ENCODE measurements around the gene SURF2.
"Not testable (repeated sequence)": the region's sequence is repeated elsewhere in the genome, so short reads cannot be mapped to it uniquely, and the experiment has no call there.

The SURF2 gene

DNA sequence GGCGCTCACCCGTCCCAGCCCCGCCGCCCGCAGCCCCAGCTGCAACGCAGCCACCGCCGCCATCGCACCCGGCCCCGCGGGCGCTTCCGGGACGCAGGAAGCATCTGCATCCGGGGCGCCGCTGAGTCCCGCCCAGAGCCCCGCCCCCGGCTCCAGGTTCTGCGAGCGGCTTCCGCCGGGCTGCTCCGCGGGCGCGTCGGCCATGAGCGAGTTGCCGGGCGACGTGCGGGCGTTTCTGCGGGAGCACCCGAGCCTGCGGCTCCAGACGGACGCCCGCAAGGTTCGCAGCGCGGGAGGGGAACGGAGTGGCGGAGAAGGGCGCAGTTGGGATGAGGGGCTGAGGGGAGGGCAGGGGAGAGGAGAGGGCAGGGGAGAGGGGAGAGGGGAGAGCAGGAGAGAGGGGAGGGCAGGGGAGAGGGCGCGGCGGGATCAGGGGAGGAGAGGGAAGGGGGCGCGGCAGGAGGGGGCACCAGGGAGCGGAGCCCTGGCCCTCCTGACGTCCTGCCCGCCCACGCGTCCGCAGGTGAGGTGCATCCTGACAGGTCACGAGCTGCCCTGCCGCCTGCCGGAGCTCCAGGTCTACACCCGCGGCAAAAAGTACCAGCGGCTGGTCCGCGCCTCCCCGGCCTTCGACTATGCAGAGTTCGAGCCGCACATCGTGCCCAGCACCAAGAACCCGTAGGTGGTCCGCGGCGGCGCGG, at the start of gene SURF2, which contains the start of gene SURF1:
Gene SURF2, plus strand, starts transcription at position 160 of the 701 bp plus-strand sequence. Its CDS starts 43 bp downstream, at position 203.
Gene SURF1, minus strand, starts transcription at position 97 of the 701 bp plus-strand sequence. Its CDS starts 34 bp downstream, at position 63.
- peak; percentile 63 to 89 for DNase-seq (ENCODE audit: low read depth in 2 of 2)

DNA sequence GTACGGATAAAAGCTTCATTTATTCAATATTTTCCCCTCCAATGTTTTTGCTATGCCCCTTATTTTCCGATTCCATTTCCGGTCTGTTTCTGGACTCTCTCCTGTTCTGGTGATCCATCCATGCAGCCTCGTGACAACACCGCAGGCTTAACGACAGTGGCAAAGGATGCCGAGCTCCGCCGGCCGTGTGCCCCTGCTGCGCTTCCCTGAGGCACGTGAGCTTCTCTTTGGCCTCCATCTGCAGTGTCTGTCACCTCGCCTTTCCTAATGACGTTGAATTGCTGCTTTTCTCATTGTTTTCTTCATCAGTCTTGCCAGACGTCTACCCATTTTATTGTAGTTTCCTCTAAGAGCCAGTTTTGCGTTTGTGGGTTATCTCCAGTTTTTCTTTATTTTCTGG, 49.0 kb upstream of the SURF2 start:
- DNase-seq (ENCODE audit: low read depth in 2 of 2), result no peak

GRCh38 chr9:133309608-133310007, 46.7 kb upstream of the SURF2 start:
- no peak for DNase-seq (ENCODE audit: low read depth in 2 of 2)

DNA sequence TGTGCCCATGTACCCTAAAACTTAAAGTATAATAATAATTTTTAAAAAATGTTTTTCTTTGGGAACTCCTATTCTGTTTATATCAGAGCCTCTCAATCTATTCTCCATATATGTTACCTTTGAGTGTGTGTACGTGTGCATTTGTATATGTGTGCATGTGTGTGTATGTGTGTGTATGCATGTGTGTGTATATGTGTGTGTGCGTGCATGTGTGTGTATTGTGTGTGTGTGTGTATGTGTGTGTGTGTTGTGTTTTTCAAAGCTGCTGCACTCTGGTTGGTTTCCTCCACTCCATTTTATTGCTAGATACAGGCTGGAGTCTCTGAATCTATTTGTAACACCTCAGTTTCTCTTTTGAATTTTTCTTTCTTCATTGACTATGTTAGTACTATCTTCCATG, 40.4 kb upstream of the SURF2 start:
- no peak for DNase-seq (ENCODE audit: low read depth in 2 of 2)

GRCh38 chr9:133317551-133317950, 38.8 kb upstream of the SURF2 start:
- not testable (repeated sequence) for DNase-seq (ENCODE audit: low read depth in 2 of 2)

- no peak for DNase-seq (ENCODE audit: low read depth in 2 of 2)
Measured at GRCh38 chr9:133320421-133320881, 35.9 kb upstream of the SURF2 start.

DNA sequence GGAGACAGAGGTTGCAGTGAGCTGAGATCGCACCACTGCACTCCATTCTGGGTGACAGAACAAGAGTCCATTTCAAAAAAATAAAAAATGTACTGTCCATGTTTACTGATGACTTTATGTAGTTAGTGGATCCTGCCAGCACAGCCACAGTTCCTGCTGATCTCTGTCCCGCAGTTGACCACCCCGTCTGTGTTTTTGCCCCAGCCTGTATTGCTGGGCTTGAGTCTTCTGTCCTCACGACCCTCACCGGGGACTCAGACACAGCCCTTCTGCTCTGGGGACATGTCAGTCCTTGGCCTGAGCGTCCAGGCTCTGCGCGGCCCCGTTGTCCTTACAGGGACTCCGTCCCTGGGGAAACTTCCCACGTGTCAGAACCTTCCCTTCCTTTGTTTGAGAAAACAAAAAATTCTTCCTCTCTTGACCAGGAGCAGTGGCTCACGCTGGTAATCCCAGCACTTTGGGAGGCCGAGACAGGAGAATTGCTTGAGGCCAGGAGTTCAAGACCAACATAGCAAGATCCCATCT, 34.9 kb upstream of the SURF2 start:
- DNase-seq (ENCODE audit: low read depth in 2 of 2), result no peak

DNA sequence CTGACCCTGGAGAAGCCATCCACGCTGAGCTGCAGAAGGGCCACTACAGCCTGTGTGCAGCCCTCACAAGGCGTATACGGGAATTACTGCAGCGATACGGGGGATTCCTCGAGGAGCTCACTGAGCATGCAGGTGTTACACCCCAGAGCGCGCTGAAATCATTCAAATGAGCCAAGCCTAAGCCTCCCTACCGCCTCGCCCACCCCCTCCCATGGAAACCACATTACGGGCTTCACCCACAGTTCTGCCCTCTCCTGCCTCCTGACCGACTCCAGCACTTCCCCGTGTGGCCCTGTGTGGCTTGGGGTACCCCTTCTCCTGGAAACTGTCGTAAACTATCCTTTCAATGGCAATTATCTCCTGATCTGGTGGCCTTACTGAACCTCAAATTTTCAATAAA, 33.6 kb upstream of the SURF2 start:
- no peak for DNase-seq (ENCODE audit: low read depth in 2 of 2)

- no peak for DNase-seq (ENCODE audit: low read depth in 2 of 2)
Measured at GRCh38 chr9:133323211-133323610, 33.1 kb upstream of the SURF2 start.

DNA sequence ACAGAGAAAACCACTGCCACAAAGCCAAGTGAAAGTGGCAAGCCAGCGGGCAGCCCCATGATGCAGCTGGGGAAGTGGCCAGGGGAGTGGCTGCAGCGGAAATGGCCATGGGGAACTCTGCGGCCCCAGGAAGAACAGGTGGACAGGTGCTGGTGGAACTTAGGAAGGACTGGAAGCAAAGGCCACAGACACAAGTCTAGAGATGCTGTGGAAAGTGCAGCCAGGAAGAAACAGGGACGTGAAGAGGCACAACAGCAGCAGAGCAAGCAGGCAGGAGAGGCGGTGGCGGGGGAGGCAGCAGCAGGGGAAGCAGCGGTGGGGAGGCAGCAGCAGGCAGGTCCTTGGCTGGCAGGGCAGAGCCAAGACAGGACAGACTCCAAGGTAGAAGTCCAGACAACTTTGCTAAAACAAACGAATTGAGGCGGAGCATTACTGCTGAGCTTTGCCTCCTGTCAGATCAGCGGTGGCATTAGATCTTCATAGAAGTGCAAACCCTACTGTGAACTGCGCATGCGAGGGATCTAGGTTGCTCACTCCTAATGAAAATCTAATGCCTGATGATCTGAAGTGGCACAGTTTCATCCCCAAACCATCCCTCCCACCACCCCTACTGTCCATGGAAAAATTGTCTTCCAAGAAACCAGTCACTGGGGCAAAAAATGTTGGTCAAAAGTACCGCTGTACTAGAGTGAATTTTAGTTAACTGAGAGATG, 32.2 kb upstream of the SURF2 start:
- DNase-seq (ENCODE audit: low read depth in 2 of 2), result no peak

- DNase-seq (ENCODE audit: low read depth in 2 of 2), result not testable (repeated sequence)
Measured at GRCh38 chr9:133327021-133327420, 29.3 kb upstream of the SURF2 start.

GRCh38 chr9:133327834-133328484, 28.4 kb upstream of the SURF2 start:
- DNase-seq (ENCODE audit: low read depth in 2 of 2), result no peak

DNA sequence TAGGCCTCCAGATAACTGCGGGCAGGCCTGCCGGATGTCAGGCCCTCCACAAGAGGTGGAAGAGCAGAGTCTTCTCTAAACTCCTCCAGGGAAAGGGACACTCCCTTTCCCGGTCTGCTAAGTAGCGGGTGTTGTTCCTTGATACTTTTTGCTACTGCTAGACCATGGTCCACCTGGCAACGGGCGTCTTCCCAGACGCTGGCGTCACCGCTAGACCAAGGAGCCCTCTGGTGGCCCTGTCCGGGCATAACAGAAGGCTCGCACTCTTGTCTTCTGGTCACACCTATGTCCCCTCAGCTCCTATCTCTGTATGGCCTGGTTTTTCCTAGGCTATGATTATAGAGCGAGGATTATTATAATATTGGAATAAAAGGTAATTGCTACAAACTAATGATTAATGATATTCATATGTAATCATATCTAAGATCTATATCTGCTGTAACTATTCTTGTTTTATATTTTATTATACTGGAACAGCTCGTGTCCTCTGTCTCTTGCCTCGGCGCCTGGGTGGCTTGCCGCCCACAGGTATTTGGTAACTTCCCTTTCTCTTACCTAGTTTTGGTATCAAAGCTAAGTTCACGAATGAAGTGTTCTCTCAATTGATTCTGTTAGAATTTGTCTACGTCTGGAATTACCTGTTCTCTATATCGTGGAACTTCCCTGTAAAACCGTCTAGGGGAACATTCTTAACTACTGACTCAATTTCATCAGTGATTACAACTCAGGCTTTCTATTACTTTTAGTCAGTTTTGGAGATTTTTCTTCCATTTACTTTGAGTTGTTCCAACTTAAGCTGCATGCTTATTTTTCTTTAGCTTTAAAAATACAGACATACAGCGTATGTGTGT, 26.8 kb upstream of the SURF2 start:
- not testable (repeated sequence) for DNase-seq (ENCODE audit: low read depth in 2 of 2)

DNA sequence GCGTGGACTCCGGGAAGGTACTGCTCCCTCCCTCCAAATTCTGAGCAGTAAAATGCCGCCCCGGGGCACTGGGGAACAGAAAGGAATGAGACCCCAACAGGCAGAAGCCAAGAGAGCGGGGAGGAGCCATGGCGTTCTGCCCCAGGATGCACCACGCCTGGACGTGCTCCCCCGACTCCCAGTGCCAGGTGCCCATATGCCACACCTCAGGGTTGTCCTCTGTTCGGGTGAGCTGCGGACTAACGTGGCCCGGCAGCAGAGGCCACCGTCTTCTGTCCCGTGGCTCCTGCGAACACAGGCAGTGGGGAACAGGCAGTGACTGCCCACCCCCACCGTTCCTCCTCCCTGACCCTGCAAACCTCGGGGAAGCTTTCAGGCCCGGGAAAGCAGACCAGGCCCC, 25.1 kb upstream of the SURF2 start:
- DNase-seq (ENCODE audit: low read depth in 2 of 2), result no peak

DNA sequence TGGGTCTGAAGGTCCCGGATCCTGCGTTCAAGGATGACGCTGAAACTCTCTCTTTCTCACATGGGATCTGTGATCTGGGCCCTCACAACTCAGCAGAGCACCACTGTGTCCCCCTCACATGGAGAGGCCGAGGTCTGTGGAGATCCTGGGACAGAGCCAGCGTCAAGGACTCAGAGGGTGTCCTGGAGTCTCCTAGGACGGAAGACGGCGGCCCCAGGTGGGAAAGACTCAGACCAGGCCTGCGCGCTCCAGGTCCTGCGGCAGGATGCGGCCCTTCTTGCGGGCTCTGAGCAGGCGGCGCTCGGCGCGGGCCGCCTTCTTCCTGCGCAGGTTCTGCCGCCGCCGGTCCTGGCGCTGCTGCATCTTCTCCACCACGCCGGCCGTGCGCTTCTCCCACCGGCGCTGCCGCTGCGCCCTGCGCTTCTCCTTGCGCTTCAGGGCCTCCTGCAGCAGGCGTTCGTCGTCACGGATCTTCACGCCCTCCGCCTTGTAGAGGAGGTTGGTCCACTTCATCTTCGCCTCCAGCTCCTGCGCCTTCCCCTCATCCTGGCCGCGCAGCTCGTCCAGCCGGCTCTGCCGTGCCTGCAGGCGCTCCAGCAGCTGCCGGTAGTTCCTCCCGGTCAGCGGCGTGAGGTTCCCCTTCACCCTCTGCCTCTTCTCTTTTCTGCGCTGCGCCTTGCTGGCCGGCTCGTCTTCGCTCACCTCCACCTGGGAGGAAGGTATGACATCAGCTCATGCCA, 24.5 kb upstream of the SURF2 start:
- DNase-seq (ENCODE audit: low read depth in 2 of 2), result no peak

- no peak for DNase-seq (ENCODE audit: low read depth in 2 of 2)
Measured at GRCh38 chr9:133332381-133332730, 24.0 kb upstream of the SURF2 start.

DNA sequence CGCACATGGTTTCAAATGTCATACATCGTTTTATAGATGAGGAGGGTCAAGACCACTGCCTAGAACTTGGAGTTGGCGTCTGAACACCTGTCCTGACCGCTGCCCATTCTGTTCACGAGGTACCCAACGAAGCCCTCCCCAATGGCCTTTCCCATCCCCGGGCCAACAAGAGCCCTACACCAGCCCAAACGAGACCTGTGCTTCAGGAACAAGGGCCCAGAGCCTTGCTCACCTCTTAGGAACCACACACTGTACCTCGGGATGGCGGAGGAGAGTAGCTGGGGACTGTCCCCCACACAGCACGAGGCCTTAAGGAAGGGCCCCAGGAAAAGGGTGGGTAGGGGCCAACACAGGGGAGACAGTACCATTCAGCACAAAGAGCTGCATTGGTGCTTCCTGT, 23.3 kb upstream of the SURF2 start:
- no peak for DNase-seq (ENCODE audit: low read depth in 2 of 2)

- no peak for DNase-seq (ENCODE audit: low read depth in 2 of 2)
Measured at GRCh38 chr9:133333566-133333965, 22.8 kb upstream of the SURF2 start.

DNA sequence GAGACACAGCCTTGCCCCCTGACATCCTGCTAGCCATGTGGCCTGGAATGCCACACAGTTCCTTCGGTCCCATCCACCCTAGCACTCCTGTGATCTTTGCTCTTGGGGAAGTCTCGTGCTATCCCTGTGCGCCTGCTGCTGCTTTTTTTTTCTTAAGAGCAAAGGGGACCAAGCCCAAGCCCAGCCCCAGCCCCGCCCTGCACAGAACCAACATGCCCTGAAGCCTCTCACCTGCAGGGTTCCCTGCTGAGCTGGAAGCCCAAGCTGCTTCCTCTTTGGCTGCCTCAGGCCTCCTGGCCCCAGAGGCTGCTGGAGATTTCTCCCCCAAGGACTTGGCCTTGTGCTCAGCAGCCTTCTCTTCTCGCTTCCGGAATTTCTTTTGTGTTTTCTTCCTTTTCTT, 22.2 kb upstream of the SURF2 start:
- DNase-seq (ENCODE audit: low read depth in 2 of 2), result no peak

- not testable (repeated sequence) for DNase-seq (ENCODE audit: low read depth in 2 of 2)
Measured at GRCh38 chr9:133334888-133335287, 21.5 kb upstream of the SURF2 start.

Measured in stimulated activated CD4-positive, alpha-beta T cell treated with anti-CD3 and anti-CD28 coated beads, Interleukin-1b, Interleukin-23, amount 100 ng/mL, for 1 hour (primary cell).